Left ventricle myocardium inferior (tissue), 1 donor: Measurements from ENCODE around the gene SDC4. TPM values are rescaled to one million over a fixed set of nuclear protein-coding genes. Genes with fewer than 3 reads are reported as not detected.
A peak's percentile ranks its signal among the peaks of the same experiment; 100 is the strongest.

ENCODE experiments used
- DNase-seq: peaks from one replicate; pipeline ENCODE4 v3.0.0-alpha.2; 2020
- H3K27ac ChIP-seq: fragments of 200-600 bp; replicated peaks from 2 replicates; pipeline ENCODE4 v1.8.0; 2021
- H3K27me3 ChIP-seq: fragments of 200-600 bp; 2 replicates; pipeline ENCODE4 v1.8.0; 2021; ENCODE audit warnings: low read depth
- H3K36me3 ChIP-seq: fragments of 200-600 bp; 2 replicates; pipeline ENCODE4 v1.8.0; 2021
- H3K4me1 ChIP-seq: fragments of 200-600 bp; 2 replicates; pipeline ENCODE4 v1.8.0; 2021
- H3K4me3 ChIP-seq: fragments of 200-600 bp; 2 replicates; pipeline ENCODE4 v1.8.0; 2021; ENCODE audit warnings: mild to moderate bottlenecking, moderate library complexity
- H3K9me3 ChIP-seq: fragments of 200-600 bp; replicated peaks from 2 replicates; pipeline ENCODE4 v1.8.0; 2021
- CTCF ChIP-seq: fragments of 200-600 bp; IDR thresholded peaks from 2 replicates; pipeline ENCODE4 v1.8.0; 2021; ENCODE audit warnings: antibody characterized with exemption, mild to moderate bottlenecking, borderline replicate concordance
- intact Hi-C: fragments of 100-400 bp; cut with micrococcal nuclease; formaldehyde crosslinking; loops from one replicate; pipeline ENCODE4 v1.11.0; 2022
- total RNA-seq: library from RNA; stranded (reverse); fragmentation: NEBNext Ultra II Directional; extraction: Animal tissue kit (Norgen Biotek cat#: 25700); gene quantifications from one replicate; pipeline ENCODE4 v1.2.1, GENCODE V29; 2021
- donor health status: DM: no; HTN: yes; CAD: no; lungs with severe emphysema.

The SDC4 gene
- total RNA-seq, 1 donor from 2014 or later, result 77.4 TPM

- H3K36me3 ChIP-seq, result no peaks in the 10 kb centered on the region
- H3K27me3 ChIP-seq, result peaks cover 100% of the 10 kb centered on the region
- H3K4me1 ChIP-seq, result peaks cover 4% of the 10 kb centered on the region
- intact Hi-C loops, result no loop called here
- H3K4me3 ChIP-seq, result no peak overlapping the region
- no peak for TF ChIP-seq CTCF
- no peaks in the 10 kb centered on the region for H3K9me3 ChIP-seq
- no peak overlapping the region for H3K27ac ChIP-seq
- DNase-seq, result no peak
These were observed 41.1 kb downstream of the SDC4 start for GRCh38 chr20:45307076-45307640.

GRCh38 chr20:45306431-45306982 is 41.7 kb downstream of the SDC4 start, which contains the start of gene RBPJL:
Gene RBPJL (plus strand): TSS chr20:45306840. CDS start chr20:45306923, 83 bp downstream.
- Histone ChIP-seq H3K27ac (no peak within 1 kb of the TSS), H3K4me1 (peaks cover 4% of the 10 kb centered on the region), H3K27me3 (peaks cover 100% of the 10 kb centered on the region), H3K4me3 (no peak within 1 kb of the TSS), H3K36me3 (no peaks in the 10 kb centered on the region), H3K9me3 (no peaks in the 10 kb centered on the region)
- TF ChIP-seq CTCF, result peak; percentile 75
- intact Hi-C loops, result no loop called here
- no peak for DNase-seq

- no peak overlapping the region for H3K27ac ChIP-seq
- H3K4me3 ChIP-seq, result no peak overlapping the region
- DNase-seq, result no peak
- intact Hi-C loops, result no loop called here
- H3K4me1 ChIP-seq, result peaks cover 4% of the 10 kb centered on the region
- H3K27me3 ChIP-seq, result peaks cover 95% of the 10 kb centered on the region
- no peaks in the 10 kb centered on the region for H3K36me3 ChIP-seq
- TF ChIP-seq CTCF, result no peak
- no peaks in the 10 kb centered on the region for H3K9me3 ChIP-seq
These were observed 43.0 kb downstream of the SDC4 start for GRCh38 chr20:45305262-45305661.

- H3K27ac ChIP-seq, result no peak overlapping the region
- H3K4me3 ChIP-seq, result no peak overlapping the region
- no peaks in the 10 kb centered on the region for H3K36me3 ChIP-seq
- no peak for TF ChIP-seq CTCF
- DNase-seq, result no peak
- peaks cover 88% of the 10 kb centered on the region for H3K27me3 ChIP-seq
- intact Hi-C loops, result no loop called here
- no peaks in the 10 kb centered on the region for H3K9me3 ChIP-seq
- peaks cover 4% of the 10 kb centered on the region for H3K4me1 ChIP-seq
These were observed 43.7 kb downstream of the SDC4 start for GRCh38 chr20:45304464-45304999.

- H3K27ac ChIP-seq, result no peak overlapping the region
- no peak for DNase-seq
- peaks cover 84% of the 10 kb centered on the region for H3K27me3 ChIP-seq
- no peaks in the 10 kb centered on the region for H3K36me3 ChIP-seq
- H3K4me3 ChIP-seq, result no peak overlapping the region
- peaks cover 4% of the 10 kb centered on the region for H3K4me1 ChIP-seq
- no peaks in the 10 kb centered on the region for H3K9me3 ChIP-seq
- TF ChIP-seq CTCF, result no peak
- intact Hi-C loops, result no loop called here
These were observed 44.4 kb downstream of the SDC4 start for GRCh38 chr20:45303586-45304463.
